WTC11 (cell line): Measurements from ENCODE around the gene GPR17. TPM values are rescaled to one million over a fixed set of nuclear protein-coding genes. Genes with fewer than 3 reads are reported as not detected.

Experiments
- ATAC-seq: fragments of 200-7000 bp; cut with Tn5 transposase; 2 replicates; pipeline ENCODE4 v1.10.0; 2021; ENCODE audit warnings: mild to moderate bottlenecking, moderate library complexity
- CTCF ChIA-PET: fragments of 300-600 bp; sonication (Branson Sonifier 250); formaldehyde crosslinking; loops from one replicate; lab custom pipeline; 2021; ENCODE audit warnings: antibody characterized with exemption; lab: Charles Lee
- POLR2A ChIA-PET: fragments of 350-600 bp; sonication (Branson Sonifier 250); formaldehyde crosslinking; loops from one replicate; lab custom pipeline; 2021; ENCODE audit warnings: antibody characterized with exemption; lab: Charles Lee
- DNase-seq: peaks from one replicate; pipeline ENCODE4 v3.0.0; 2021; ENCODE audit warnings: low spot score
- H3K27ac Mint-ChIP-seq: 2 replicates; pipeline ENCODE4 v1.8.0; 2021; ENCODE audit warnings: mixed read lengths
- H3K27me3 Mint-ChIP-seq: 2 replicates; pipeline ENCODE4 v1.8.0; 2021; ENCODE audit warnings: low read depth, mild to moderate bottlenecking, moderate library complexity, mixed read lengths
- H3K36me3 Mint-ChIP-seq: 2 replicates; pipeline ENCODE4 v1.8.0; 2021; ENCODE audit warnings: mixed read lengths
- H3K4me1 Mint-ChIP-seq: 2 replicates; pipeline ENCODE4 v1.8.0; 2022; ENCODE audit warnings: mixed read lengths
- H3K4me3 Mint-ChIP-seq: 2 replicates; pipeline ENCODE4 v1.8.0; 2021; ENCODE audit warnings: mild to moderate bottlenecking, moderate library complexity, mixed read lengths
- H3K9me3 Mint-ChIP-seq: 2 replicates; pipeline ENCODE4 v1.8.0; 2021; ENCODE audit warnings: mixed read lengths
- ARID4B ChIP-seq: sonication (generic); formaldehyde crosslinking; IDR thresholded peaks from 2 replicates; pipeline ENCODE4 v1.8.0; 2023; ENCODE audit warnings: missing genetic modification reagents, mild to moderate bottlenecking, borderline replicate concordance
- ESRRA ChIP-seq: sonication (generic); formaldehyde crosslinking; IDR thresholded peaks from 2 replicates; pipeline ENCODE4 v1.8.1; 2022; ENCODE audit warnings: mild to moderate bottlenecking, missing genetic modification reagents, borderline replicate concordance
- GRHL2 ChIP-seq: fragments of 250-450 bp; sonication (Bioruptor Pico); IDR thresholded peaks from 2 replicates; pipeline ENCODE4 v1.8.0; 2022; ENCODE audit warnings: mild to moderate bottlenecking, moderate library complexity; ENCODE audit not compliant: insufficient replicate concordance, severe bottlenecking
- GTF2I ChIP-seq: fragments of 250-450 bp; sonication (Bioruptor Pico); conservative IDR thresholded peaks from 2 replicates; pipeline ENCODE4 v1.4.0; 2021; ENCODE audit warnings: mild to moderate bottlenecking
- MLX ChIP-seq: sonication (generic); formaldehyde crosslinking; IDR thresholded peaks from 2 replicates; pipeline ENCODE4 v1.8.1; 2023; ENCODE audit warnings: mild to moderate bottlenecking, missing genetic modification reagents, moderate library complexity
- NFATC4 ChIP-seq: fragments of 250-450 bp; sonication (Bioruptor Pico); IDR thresholded peaks from 2 replicates; pipeline ENCODE4 v1.9.0; 2021; ENCODE audit warnings: mild to moderate bottlenecking
- NFE2L1 ChIP-seq: sonication (generic); formaldehyde crosslinking; IDR thresholded peaks from 2 replicates; pipeline ENCODE4 v1.8.1; 2023; ENCODE audit warnings: missing genetic modification reagents
- PREB ChIP-seq: sonication (generic); formaldehyde crosslinking; IDR thresholded peaks from 2 replicates; pipeline ENCODE4 v1.8.1; 2022; ENCODE audit warnings: mild to moderate bottlenecking, missing genetic modification reagents, moderate library complexity, borderline replicate concordance
- PRRX2 ChIP-seq: fragments of 250-450 bp; sonication (Bioruptor Pico); IDR thresholded peaks from 2 replicates; pipeline ENCODE4 v1.8.0; 2021; ENCODE audit warnings: mild to moderate bottlenecking
- RELA ChIP-seq: sonication (generic); formaldehyde crosslinking; IDR thresholded peaks from 2 replicates; pipeline ENCODE4 v1.8.1; 2022; ENCODE audit warnings: missing genetic modification reagents, mild to moderate bottlenecking, borderline replicate concordance
- SMAD4 ChIP-seq: sonication (generic); formaldehyde crosslinking; IDR thresholded peaks from 2 replicates; pipeline ENCODE4 v1.8.0; 2022; ENCODE audit warnings: mild to moderate bottlenecking, missing genetic modification reagents
- SP1 ChIP-seq: sonication (generic); formaldehyde crosslinking; conservative IDR thresholded peaks from 2 replicates; pipeline ENCODE4 v1.8.1; 2022; ENCODE audit warnings: missing genetic modification reagents
- ZNF263 ChIP-seq: sonication (generic); formaldehyde crosslinking; IDR thresholded peaks from 2 replicates; pipeline ENCODE4 v1.8.1; 2022; ENCODE audit warnings: low read depth, mild to moderate bottlenecking, moderate library complexity, missing genetic modification reagents
- ZNF512 ChIP-seq: sonication (generic); formaldehyde crosslinking; IDR thresholded peaks from 2 replicates; pipeline ENCODE4 v1.8.1; 2022; ENCODE audit warnings: missing genetic modification reagents, borderline replicate concordance
- total RNA-seq: library from RNA; stranded (reverse); gene quantifications from 3 replicates; pipeline ENCODE4 v1.2.3, GENCODE V29; 2021
- TF ChIP-seq, protein P1 (sequence below): fragments of 200-600 bp; IDR thresholded peaks from 2 replicates; pipeline ENCODE4 v1.8.0; 2022; ENCODE audit warnings: antibody characterized with exemption
- TF ChIP-seq, protein P2 (sequence below): sonication (generic); formaldehyde crosslinking; IDR thresholded peaks from 2 replicates; pipeline ENCODE4 v1.8.0; 2022; ENCODE audit warnings: mild to moderate bottlenecking, missing genetic modification reagents

Gene GPR17
- total RNA-seq, 1 experiment from 2014 or later: not detected

- TF ChIP-seq ZNF512 (no peak), ARID4B (CRISPR knock-in tag) (no peak), SP1 (no peak), NFE2L1 (CRISPR knock-in tag) (no peak), GTF2I (CRISPR knock-in tag) (no peak), ZNF263 (CRISPR knock-in tag) (no peak)
These were observed 32.6 kb downstream of the GPR17 start (continued) for GRCh38 chr2:127678531-127678930.

GRCh38 chr2:127678991-127679390 is 33.0 kb downstream of the GPR17 start:
- CTCF ChIA-PET: interaction anchor here (0.6 to 1.8 kb wide), 2 partner anchors 88 to 384 kb away, joined by 4 to 7 read pairs; no protein-coding TSS in a partner anchor

GRCh38 chr2:127679680-127680361 is 33.9 kb downstream of the GPR17 start:
- DNase-seq: no peak
- H3K9me3 Mint-ChIP-seq: no peaks in the 10 kb centered on the region
- no peak for TF ChIP-seq SP1
- no peak for TF ChIP-seq GRHL2 (CRISPR knock-in tag)
- TF ChIP-seq NFE2L1 (CRISPR knock-in tag): no peak
- no peak for TF ChIP-seq PRRX2 (CRISPR knock-in tag)
- TF ChIP-seq, protein P1, sequence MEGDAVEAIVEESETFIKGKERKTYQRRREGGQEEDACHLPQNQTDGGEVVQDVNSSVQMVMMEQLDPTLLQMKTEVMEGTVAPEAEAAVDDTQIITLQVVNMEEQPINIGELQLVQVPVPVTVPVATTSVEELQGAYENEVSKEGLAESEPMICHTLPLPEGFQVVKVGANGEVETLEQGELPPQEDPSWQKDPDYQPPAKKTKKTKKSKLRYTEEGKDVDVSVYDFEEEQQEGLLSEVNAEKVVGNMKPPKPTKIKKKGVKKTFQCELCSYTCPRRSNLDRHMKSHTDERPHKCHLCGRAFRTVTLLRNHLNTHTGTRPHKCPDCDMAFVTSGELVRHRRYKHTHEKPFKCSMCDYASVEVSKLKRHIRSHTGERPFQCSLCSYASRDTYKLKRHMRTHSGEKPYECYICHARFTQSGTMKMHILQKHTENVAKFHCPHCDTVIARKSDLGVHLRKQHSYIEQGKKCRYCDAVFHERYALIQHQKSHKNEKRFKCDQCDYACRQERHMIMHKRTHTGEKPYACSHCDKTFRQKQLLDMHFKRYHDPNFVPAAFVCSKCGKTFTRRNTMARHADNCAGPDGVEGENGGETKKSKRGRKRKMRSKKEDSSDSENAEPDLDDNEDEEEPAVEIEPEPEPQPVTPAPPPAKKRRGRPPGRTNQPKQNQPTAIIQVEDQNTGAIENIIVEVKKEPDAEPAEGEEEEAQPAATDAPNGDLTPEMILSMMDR: no peak
- TF ChIP-seq ZNF512: no peak
- TF ChIP-seq, protein P2, sequence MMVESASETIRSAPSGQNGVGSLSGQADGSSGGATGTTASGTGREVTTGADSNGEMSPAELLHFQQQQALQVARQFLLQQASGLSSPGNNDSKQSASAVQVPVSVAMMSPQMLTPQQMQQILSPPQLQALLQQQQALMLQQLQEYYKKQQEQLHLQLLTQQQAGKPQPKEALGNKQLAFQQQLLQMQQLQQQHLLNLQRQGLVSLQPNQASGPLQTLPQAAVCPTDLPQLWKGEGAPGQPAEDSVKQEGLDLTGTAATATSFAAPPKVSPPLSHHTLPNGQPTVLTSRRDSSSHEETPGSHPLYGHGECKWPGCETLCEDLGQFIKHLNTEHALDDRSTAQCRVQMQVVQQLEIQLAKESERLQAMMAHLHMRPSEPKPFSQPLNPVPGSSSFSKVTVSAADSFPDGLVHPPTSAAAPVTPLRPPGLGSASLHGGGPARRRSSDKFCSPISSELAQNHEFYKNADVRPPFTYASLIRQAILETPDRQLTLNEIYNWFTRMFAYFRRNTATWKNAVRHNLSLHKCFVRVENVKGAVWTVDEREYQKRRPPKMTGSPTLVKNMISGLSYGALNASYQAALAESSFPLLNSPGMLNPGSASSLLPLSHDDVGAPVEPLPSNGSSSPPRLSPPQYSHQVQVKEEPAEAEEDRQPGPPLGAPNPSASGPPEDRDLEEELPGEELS (CRISPR knock-in tag): no peak
- no peak for TF ChIP-seq MLX (CRISPR knock-in tag)
- TF ChIP-seq PREB (CRISPR knock-in tag): no peak
- no peak for TF ChIP-seq NFATC4 (CRISPR knock-in tag)
- no peak for TF ChIP-seq RELA (CRISPR knock-in tag)

More at GRCh38 chr2:127678991-127679390, 33.0 kb downstream of the GPR17 start:
- ATAC-seq: no peak
- TF ChIP-seq ESRRA (CRISPR knock-in tag) (no peak), SMAD4 (CRISPR knock-in tag) (no peak)
- TF ChIP-seq, all 79 proteins: peak for 0
- Mint-ChIP-seq H3K27me3 (peaks cover 43% of the 10 kb centered on the region), H3K27ac (no peak overlapping the region), H3K36me3 (no peaks in the 10 kb centered on the region), H3K4me3 (no peak overlapping the region), H3K9me3 (no peaks in the 10 kb centered on the region), H3K4me1 (peaks cover 9% of the 10 kb centered on the region)
- POLR2A ChIA-PET: no interaction called here
- DNase-seq: no peak

More at GRCh38 chr2:127679680-127680361, 33.9 kb downstream of the GPR17 start:
- ChIA-PET CTCF (interaction anchor here (1.0 to 2.2 kb wide), 4 partner anchors 16 to 89 kb away, joined by 3 to 11 read pairs (median 8); no protein-coding TSS in a partner anchor), POLR2A (no interaction called here)
- ATAC-seq: no peak
- H3K4me3 Mint-ChIP-seq: no peak overlapping the region
- peaks cover 6% of the 10 kb centered on the region for H3K4me1 Mint-ChIP-seq
- no peak overlapping the region for H3K27ac Mint-ChIP-seq
- H3K27me3 Mint-ChIP-seq: peaks cover 35% of the 10 kb centered on the region
- H3K36me3 Mint-ChIP-seq: no peaks in the 10 kb centered on the region
